ENCODE measurements around the gene TRIM7.
A peak's percentile ranks its signal among the peaks of the same experiment; 100 is the strongest.

TRIM7 gene

DNA sequence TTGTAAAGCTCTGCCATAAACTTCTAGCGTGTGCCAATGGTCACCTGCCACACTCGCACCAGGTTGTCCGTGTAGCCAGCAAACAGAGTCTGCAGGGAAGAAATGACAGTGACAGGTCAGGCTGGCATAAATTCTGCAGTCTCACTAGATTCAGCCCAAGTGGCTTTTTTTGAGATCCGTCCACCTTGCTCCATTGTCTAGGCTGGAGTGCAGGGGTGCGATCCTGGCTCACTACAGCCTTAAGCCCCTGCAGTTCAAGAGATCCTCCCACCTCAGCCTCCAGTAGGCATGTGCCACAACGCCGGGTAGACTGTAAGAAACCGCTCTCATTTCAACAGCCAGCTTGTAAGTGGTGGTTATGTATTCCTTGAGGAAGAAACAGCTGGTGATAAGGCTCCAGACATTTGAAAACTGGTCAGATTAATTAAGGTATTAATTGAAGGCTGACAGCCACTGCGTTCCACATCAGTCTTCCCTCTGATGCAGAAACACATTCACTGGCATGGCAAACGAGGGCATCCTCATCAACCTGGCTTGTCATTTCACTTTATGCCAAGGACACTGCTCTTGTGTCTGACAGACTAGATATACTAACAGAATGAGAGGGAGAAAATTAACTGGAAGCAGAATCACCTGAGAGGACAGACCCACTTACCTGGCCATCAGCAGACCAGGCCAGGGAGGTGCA lies 32.1 kb upstream of the TRIM7 start:
- H3K36me3 Mint-ChIP-seq (ENCODE audit: insufficient read depth): peaks cover 88% of the 10 kb centered on the region
- ATAC-seq (replicated peaks; ENCODE audit: extremely low read depth, poor library complexity, severe bottlenecking) (no peak), DNase-seq (ENCODE audit: low spot score in 2 of 2) (no peak)
- H3K27me3 Mint-ChIP-seq: no peaks in the 10 kb centered on the region
- no peak overlapping the region for H3K4me3 Mint-ChIP-seq
- no peak overlapping the region for H3K27ac Mint-ChIP-seq (ENCODE audit: low read depth)
- H3K4me1 Mint-ChIP-seq: peaks cover 36% of the 10 kb centered on the region
- no peaks in the 10 kb centered on the region for H3K9me3 Mint-ChIP-seq

- Mint-ChIP-seq H3K36me3 (ENCODE audit: insufficient read depth) (peaks cover 86% of the 10 kb centered on the region), H3K9me3 (no peaks in the 10 kb centered on the region), H3K27me3 (no peaks in the 10 kb centered on the region), H3K27ac (ENCODE audit: low read depth) (no peak overlapping the region), H3K4me3 (no peak overlapping the region), H3K4me1 (peaks cover 31% of the 10 kb centered on the region)
- no peak for ATAC-seq (replicated peaks; ENCODE audit: extremely low read depth, poor library complexity, severe bottlenecking)
- DNase-seq (ENCODE audit: low spot score in 2 of 2): no peak
These were observed 31.5 kb upstream of the TRIM7 start for GRCh38 chr5:181236471-181236870.

- H3K27me3 Mint-ChIP-seq: no peaks in the 10 kb centered on the region
- no peak overlapping the region for H3K4me3 Mint-ChIP-seq
- DNase-seq (ENCODE audit: low spot score in 2 of 2): no peak
- no peaks in the 10 kb centered on the region for H3K9me3 Mint-ChIP-seq
- no peak overlapping the region for H3K27ac Mint-ChIP-seq (ENCODE audit: low read depth)
- H3K36me3 Mint-ChIP-seq (ENCODE audit: insufficient read depth): peaks cover 86% of the 10 kb centered on the region
- no peak for ATAC-seq (replicated peaks; ENCODE audit: extremely low read depth, poor library complexity, severe bottlenecking)
- H3K4me1 Mint-ChIP-seq: peaks cover 31% of the 10 kb centered on the region
These were observed 30.8 kb upstream of the TRIM7 start for GRCh38 chr5:181235689-181236366.

DNA sequence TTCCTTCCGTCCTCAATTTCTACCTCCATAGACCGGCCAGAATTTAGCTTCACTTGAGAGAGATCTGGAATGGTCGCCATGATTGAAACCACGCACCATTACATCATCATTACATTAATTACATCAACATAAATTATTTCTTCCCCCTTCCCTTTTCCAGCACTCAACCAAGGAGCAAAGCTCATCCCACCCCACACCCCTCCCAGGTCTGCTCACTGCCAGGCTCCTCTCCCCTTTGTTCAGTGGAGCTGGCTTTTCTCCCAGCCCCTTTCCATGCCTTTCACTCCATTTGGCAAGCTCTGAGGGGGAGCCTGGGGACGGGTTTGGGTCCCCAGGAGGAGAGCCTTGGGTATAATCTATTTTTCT lies 30.3 kb upstream of the TRIM7 start:
- H3K27ac Mint-ChIP-seq (ENCODE audit: low read depth): peak overlapping the region; percentile 57
- no peaks in the 10 kb centered on the region for H3K27me3 Mint-ChIP-seq
- no peak overlapping the region for H3K4me3 Mint-ChIP-seq
- peaks cover 82% of the 10 kb centered on the region for H3K36me3 Mint-ChIP-seq (ENCODE audit: insufficient read depth)
- H3K4me1 Mint-ChIP-seq: peaks cover 31% of the 10 kb centered on the region
- DNase-seq (ENCODE audit: low spot score in 2 of 2) (no peak), ATAC-seq (replicated peaks; ENCODE audit: extremely low read depth, poor library complexity, severe bottlenecking) (no peak)
- H3K9me3 Mint-ChIP-seq: no peaks in the 10 kb centered on the region

DNA sequence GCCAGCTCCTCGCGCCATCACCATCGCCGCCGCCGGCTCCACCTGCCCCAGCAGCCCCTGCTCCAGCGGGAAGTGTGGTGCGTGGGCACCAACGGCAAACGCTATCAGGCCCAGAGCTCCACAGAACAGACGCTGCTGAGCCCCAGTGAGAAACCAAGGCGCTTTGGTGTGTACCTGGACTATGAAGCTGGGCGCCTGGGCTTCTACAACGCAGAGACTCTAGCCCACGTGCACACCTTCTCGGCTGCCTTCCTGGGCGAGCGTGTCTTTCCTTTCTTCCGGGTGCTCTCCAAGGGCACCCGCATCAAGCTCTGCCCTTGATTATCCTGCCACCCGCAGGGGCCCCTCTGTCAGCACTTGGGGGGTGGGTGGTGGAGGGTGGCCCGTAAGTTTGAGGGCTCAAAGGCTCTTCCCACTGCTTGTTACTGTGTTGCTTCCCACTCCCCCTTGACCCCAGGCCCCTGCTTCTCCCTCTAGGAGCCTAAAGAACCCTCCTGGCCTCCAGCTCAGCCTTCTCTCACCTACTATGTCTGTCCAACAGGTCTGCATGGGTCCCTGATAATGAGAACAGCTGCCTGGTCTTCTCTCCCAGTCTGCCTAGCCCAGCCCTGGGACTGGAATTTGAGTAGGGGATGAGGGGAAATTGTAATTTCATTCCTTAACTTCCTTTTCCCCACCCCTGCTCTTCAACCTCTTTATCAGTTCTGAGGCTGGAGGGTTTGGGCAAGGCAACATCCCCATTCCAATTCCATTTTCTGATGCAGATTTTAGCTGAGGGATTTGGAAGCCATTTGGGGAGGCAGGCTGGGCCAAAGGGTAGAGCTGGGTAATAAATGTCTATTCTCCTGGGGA lies 29.7 kb upstream of the TRIM7 start:
- Mint-ChIP-seq H3K9me3 (no peaks in the 10 kb centered on the region), H3K27me3 (no peaks in the 10 kb centered on the region), H3K36me3 (ENCODE audit: insufficient read depth) (peaks cover 80% of the 10 kb centered on the region), H3K4me1 (peaks cover 35% of the 10 kb centered on the region), H3K4me3 (no peak overlapping the region), H3K27ac (ENCODE audit: low read depth) (peak overlapping the region; percentile 57)
- ATAC-seq (replicated peaks; ENCODE audit: extremely low read depth, poor library complexity, severe bottlenecking) (no peak), DNase-seq (ENCODE audit: low spot score in 2 of 2) (no peak)

GRCh38 chr5:181233801-181234454 lies 28.9 kb upstream of the TRIM7 start:
- H3K4me3 Mint-ChIP-seq: no peak overlapping the region
- peak overlapping the region; percentile 67 for H3K27ac Mint-ChIP-seq (ENCODE audit: low read depth)
- no peaks in the 10 kb centered on the region for H3K9me3 Mint-ChIP-seq
- no peak for DNase-seq (ENCODE audit: low spot score in 2 of 2)
- no peak for ATAC-seq (replicated peaks; ENCODE audit: extremely low read depth, poor library complexity, severe bottlenecking)
- H3K4me1 Mint-ChIP-seq: peaks cover 36% of the 10 kb centered on the region
- no peaks in the 10 kb centered on the region for H3K27me3 Mint-ChIP-seq
- peaks cover 77% of the 10 kb centered on the region for H3K36me3 Mint-ChIP-seq (ENCODE audit: insufficient read depth)

DNA sequence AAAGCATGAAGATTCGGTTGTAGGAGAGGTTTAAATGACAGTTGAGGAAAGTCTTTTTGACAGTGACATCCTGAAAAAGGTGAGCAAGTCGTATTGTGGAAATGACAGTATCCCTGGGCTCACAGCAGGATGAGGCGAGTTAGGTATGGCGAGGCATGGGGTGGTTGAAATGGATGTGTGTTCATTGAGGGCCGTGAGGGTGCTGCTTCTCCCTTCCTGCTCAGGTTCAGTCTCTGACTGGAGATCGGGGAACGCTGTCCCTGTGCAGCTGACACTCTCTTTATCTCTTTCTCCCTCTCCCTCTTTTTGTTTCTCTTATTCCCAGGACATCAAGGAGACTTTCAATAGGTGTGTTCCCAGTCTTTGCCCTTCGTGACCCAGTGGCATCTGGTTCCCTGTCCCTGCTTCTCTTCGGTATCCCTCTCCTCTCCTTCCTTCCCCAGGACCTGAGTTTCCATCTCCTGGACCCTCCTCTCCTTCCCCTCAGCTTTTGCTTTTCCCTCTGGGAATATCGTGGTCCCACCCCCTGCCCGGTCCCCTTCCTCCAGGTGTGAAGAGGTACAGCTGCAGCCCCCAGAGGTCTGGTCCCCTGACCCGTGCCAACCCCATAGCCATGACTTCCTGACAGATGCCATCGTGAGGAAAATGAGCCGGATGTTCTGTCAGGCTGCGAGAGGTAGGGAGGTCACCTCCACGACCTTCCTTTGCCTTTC lies 28.2 kb upstream of the TRIM7 start:
- peaks cover 73% of the 10 kb centered on the region for H3K36me3 Mint-ChIP-seq (ENCODE audit: insufficient read depth)
- peaks cover 29% of the 10 kb centered on the region for H3K4me1 Mint-ChIP-seq
- H3K9me3 Mint-ChIP-seq: no peaks in the 10 kb centered on the region
- no peaks in the 10 kb centered on the region for H3K27me3 Mint-ChIP-seq
- ATAC-seq (replicated peaks; ENCODE audit: extremely low read depth, poor library complexity, severe bottlenecking): no peak
- DNase-seq (ENCODE audit: low spot score in 2 of 2): no peak
- H3K4me3 Mint-ChIP-seq: no peak overlapping the region
- H3K27ac Mint-ChIP-seq (ENCODE audit: low read depth): peak overlapping the region; percentile 67

DNA sequence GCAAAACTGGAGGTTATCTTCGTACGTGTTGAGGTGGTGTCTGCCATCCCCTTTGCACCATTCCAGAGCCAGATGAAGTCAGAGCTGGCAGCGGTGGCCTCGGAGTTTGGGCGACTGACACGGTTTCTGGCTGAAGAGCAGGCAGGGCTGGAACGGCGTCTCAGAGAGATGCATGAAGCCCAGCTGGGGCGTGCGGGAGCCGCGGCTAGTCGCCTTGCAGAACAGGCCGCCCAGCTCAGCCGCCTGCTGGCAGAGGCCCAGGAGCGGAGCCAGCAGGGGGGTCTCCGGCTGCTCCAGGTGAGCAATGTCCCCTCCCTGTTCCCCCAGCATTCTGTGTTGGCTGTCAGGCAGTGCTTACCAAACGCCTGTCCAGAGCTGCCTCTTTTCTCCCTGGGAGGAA lies 27.6 kb upstream of the TRIM7 start:
- Mint-ChIP-seq H3K4me3 (no peak overlapping the region), H3K27ac (ENCODE audit: low read depth) (no peak overlapping the region), H3K36me3 (ENCODE audit: insufficient read depth) (peaks cover 67% of the 10 kb centered on the region), H3K27me3 (no peaks in the 10 kb centered on the region), H3K4me1 (peaks cover 25% of the 10 kb centered on the region), H3K9me3 (no peaks in the 10 kb centered on the region)
- DNase-seq (ENCODE audit: low spot score in 2 of 2) (no peak), ATAC-seq (replicated peaks; ENCODE audit: extremely low read depth, poor library complexity, severe bottlenecking) (no peak)

DNA sequence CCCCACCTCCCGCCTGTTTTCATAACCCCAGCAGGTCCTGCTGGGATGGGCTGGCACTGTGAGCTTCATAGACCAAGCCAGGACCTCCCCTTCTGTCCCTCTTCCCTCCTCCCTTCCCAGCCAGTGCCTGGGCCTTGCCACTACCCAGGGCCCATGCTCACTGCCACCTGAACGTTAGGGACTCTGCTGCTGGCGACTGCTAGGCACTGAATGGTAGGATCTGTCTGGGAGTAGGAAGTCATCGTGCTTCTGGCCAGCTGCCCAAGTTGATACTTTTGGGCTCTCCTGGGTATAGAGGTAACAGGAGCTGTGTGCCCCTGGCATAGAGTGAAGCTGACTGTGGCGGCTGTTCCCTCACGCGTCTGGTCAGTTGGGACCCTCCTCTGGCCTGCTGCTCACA lies 26.4 kb upstream of the TRIM7 start:
- no peak overlapping the region for H3K27ac Mint-ChIP-seq (ENCODE audit: low read depth)
- no peak for ATAC-seq (replicated peaks; ENCODE audit: extremely low read depth, poor library complexity, severe bottlenecking)
- H3K4me1 Mint-ChIP-seq: peaks cover 25% of the 10 kb centered on the region
- no peak overlapping the region for H3K4me3 Mint-ChIP-seq
- DNase-seq (ENCODE audit: low spot score in 2 of 2): no peak
- no peaks in the 10 kb centered on the region for H3K27me3 Mint-ChIP-seq
- H3K9me3 Mint-ChIP-seq: no peaks in the 10 kb centered on the region
- H3K36me3 Mint-ChIP-seq (ENCODE audit: insufficient read depth): peaks cover 58% of the 10 kb centered on the region

- Mint-ChIP-seq H3K9me3 (no peaks in the 10 kb centered on the region), H3K27ac (ENCODE audit: low read depth) (peak overlapping the region; percentile 0), H3K36me3 (ENCODE audit: insufficient read depth) (peaks cover 50% of the 10 kb centered on the region), H3K4me3 (no peak overlapping the region), H3K27me3 (no peaks in the 10 kb centered on the region), H3K4me1 (peaks cover 28% of the 10 kb centered on the region)
- ATAC-seq (replicated peaks; ENCODE audit: extremely low read depth, poor library complexity, severe bottlenecking) (no peak), DNase-seq (ENCODE audit: low spot score in 2 of 2) (no peak)
These were observed 25.6 kb upstream of the TRIM7 start for GRCh38 chr5:181230551-181230950.

DNA sequence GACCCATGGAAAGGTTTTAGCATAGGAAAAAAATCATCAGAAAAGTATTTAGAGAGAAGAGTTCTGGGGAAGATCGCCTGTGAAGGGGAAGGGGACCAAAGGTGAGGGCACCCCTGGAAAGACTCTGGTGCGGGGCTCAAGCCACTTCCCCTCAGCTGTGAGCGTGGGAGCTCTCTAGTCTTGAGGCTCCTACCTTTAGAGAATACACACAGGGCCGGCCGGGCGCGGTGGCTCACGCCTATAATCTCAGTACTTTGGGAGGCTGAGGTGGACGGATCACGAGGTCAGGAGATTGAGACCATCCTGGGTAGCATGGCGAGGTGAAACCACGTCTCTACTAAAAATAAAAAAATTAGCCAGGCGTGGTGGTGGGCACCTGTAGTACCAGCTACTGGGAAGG lies 25.0 kb upstream of the TRIM7 start:
- Mint-ChIP-seq H3K9me3 (no peaks in the 10 kb centered on the region), H3K4me3 (no peak overlapping the region), H3K4me1 (peaks cover 31% of the 10 kb centered on the region), H3K27me3 (no peaks in the 10 kb centered on the region), H3K27ac (ENCODE audit: low read depth) (peak overlapping the region; percentile 0), H3K36me3 (ENCODE audit: insufficient read depth) (peaks cover 44% of the 10 kb centered on the region)
- DNase-seq (ENCODE audit: low spot score in 2 of 2) (no peak), ATAC-seq (replicated peaks; ENCODE audit: extremely low read depth, poor library complexity, severe bottlenecking) (no peak)
